HG03280 (cell line): ENCODE results near the gene DNAH14.

ENCODE experiments used
- ATAC-seq: cut with Tn5 transposase; IDR thresholded peaks from one replicate; pipeline ENCODE4 v1.9.1; 2021; ENCODE audit warnings: mild to moderate bottlenecking, moderate library complexity; ENCODE audit not compliant: unreplicated experiment

DNAH14 gene

DNA sequence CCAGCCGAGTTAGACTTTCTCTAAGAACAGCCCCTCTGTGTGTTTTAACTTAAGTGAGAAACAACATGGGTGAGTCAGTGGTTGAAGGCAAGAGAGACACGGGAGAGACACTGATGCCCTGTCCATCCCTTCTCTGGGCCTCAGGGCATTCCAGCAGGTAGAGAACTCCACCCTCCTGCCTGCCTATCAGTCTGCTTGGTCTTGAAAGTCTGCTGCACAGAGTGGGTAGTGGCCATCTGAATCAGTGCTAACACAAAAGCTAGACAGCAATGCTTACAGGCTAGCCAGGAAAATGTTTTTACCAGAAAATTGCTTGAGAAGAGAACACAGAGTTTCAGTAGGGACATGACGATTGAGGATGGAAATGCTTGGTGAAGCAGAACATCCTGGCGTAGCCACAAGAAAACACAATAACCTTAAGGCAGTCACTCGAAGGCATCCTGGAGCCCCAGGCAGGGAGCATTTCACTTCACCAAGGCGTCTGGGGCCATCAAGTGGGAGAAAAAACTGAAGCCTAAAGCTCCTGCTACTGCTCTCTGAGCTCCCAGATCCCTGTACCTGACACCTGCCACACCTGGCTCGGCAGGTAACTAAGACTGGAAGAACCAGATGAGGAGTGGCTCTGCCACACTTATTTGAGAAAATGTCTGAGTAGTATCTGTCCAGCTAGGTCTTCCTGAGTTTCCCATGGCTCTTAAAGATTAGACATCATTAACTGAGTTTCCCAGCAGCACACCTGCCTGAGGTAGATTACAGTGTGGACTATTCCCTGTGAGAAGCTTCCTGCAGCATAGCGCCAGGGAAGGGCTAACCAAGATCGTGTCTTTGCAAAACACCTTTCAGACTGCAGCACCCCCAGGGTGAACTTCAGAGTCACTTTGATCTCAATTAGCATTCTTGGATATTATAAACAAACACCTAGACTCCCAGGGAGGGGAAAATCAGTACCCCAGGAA is 516.4 kb downstream of the DNAH14 start:
- no peak for ATAC-seq

DNA sequence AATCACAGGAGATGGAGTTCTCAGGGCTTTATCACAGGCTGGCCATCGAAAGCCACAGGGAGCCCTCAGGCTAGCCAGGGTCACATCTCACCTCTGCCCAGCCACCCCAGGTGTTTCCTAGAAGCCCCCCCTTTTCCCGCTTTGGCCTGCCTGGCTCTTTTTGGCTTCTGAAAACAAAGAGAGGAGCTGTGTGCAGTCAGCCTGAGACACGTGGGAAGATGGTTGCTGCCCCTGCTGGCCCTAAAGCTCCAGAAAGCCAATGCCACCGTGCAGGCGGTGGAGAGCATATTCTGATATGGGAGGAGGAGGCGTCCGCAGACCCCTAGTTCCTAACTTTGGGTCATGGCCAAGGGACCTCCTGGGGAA is 517.1 kb downstream of the DNAH14 start:
- no peak for ATAC-seq

DNA sequence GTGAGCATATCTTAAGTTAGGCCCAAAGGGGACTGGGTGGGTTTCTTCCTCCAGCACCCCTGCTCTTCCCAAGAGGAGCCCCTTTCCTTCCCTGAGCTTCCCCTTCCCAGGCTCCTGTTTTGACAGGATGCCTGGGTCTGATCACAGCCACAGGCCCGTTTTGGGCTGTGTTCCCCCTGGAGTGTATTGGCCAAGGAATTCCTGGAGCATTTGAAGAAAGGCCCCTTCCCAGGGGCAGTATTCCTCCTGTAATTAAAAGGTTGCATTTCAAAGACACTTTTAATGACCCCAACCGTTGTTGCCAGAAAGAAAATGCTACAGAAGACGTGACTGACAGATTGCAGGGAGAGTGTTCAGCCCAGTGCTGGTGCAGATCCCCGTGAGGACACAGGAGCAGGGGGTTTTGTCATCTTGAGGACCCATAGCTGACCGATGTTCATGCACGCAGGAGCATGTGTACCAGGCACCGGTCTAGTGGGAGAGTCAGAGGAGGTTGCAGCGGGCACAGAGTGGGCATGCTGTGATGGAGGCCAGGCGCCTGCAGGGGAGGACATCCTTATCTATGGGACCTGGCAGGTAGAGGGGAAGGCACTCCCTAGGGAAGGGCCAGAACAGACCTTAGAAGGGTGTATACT is 517.6 kb downstream of the DNAH14 start:
- ATAC-seq: no peak

DNA sequence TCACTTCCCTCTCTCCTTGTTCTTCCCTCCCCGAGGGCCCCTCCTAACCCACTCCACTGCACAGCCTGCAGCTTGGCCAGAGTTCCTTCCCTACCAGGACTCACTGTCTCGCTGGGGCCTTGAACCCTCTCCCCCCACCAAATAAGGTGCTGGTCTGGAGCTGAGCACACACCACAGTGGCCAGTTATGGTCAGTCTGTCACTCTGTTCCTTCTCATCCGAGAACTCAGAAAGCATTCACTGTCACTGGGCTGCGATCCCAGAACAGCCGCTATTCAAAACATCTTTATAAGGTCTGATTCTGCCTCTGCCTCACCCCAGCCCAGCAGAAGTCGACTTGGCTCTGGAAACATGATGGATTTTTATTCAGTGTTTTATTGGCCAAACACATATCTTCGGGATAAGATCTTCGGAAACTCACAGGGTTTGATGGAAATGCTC is 518.2 kb downstream of the DNAH14 start:
- no peak for ATAC-seq

DNA sequence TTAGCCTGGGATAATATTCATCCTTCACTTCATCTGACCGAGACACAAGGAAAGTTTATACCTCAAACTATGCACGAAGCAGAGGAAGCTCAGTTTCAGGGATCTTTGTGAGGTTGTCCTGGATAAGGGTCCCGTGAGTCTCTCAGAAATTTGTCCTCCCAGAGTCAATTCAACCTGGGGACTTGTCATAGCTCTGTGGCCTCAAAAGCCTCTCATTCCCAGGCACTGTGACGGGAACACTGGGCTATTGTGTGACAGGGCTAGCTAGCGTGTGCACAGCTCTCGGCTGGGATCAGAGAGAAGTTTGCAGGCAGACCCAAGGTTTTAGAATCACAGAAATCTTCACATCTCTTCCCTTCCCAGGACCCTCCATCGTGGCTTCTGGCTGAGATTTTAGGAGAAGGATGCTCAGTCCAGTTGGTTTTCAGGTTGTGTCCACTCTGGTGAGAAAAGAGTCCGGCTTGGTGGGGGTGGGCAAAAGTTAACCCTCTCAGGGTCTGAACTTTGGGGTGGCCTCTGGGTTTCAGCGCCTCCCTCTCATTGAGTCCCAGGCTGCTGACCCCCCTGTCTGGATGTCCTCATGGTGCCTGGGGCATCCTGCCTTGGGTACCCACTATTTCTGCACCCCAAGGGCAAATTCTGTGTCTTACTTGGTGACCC is 518.8 kb downstream of the DNAH14 start:
- no peak for ATAC-seq
